ENCODE results near the gene FCGR3A.
"Not testable (repeated sequence)": the region's sequence is repeated elsewhere in the genome, so short reads cannot be mapped to it uniquely, and the experiment has no call there.

DNA sequence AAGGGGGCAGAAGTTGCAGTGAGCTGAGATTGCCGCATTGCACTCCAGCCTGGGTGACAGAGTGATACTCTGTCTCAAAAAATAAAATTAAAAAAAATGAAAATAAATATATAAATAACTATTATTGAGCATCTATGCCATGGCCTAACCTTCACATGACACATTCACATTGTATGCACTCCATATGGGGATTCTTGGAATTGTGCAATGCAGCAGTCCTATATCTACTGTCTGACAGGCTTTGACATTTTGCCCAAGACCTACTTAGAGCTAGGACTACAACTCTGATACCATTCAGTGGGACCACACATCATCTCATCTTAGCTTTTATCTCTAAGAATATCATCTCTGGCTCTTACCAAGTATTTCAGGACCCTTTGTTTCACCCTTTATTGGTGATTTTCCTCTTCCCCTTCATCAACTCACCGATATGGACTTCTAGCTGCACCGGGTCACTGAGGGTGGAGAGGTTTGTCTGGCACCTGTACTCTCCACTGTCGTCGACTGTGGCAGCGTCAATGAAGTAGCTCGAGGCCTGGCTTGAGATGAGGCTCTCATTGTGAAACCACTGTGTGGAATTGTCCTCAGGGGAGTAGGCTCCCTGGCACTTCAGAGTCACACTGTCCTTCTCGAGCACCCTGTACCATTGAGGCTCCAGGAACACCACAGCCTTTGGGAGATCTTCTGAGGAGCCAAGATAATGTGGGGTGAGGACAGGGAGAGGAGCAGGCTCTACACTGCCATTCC, 1.4 kb downstream of the FCGR3A start:
- TF ChIP-seq CTCF (conservative IDR thresholded peaks at IDR 0.05; ENCODE audit: low read depth in 2 of 2); EZH2 (IDR thresholded peaks at IDR 0.05; ENCODE audit: low read depth, unreplicated experiment); EZH2phosphoT487 (IDR thresholded peaks at IDR 0.05; ENCODE audit: unreplicated experiment); POLR2AphosphoS5 (IDR thresholded peaks at IDR 0.05; ENCODE audit: low read depth); CREB1 (CRISPR knock-in tag; IDR thresholded peaks at IDR 0.05; ENCODE audit: low read depth); JUNB (IDR thresholded peaks at IDR 0.05; ENCODE audit: unreplicated experiment); REST (IDR thresholded peaks at IDR 0.05; ENCODE audit: unreplicated experiment); ZNF331 (CRISPR knock-in tag; IDR thresholded peaks at IDR 0.05; ENCODE audit: low read depth); NANOG (IDR thresholded peaks at IDR 0.05; ENCODE audit: borderline replicate concordance); STAT1 (IDR thresholded peaks at IDR 0.05; ENCODE audit: unreplicated experiment): not testable (repeated sequence)
- TF ChIP-seq, protein P1, sequence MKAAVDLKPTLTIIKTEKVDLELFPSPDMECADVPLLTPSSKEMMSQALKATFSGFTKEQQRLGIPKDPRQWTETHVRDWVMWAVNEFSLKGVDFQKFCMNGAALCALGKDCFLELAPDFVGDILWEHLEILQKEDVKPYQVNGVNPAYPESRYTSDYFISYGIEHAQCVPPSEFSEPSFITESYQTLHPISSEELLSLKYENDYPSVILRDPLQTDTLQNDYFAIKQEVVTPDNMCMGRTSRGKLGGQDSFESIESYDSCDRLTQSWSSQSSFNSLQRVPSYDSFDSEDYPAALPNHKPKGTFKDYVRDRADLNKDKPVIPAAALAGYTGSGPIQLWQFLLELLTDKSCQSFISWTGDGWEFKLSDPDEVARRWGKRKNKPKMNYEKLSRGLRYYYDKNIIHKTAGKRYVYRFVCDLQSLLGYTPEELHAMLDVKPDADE (IDR thresholded peaks at IDR 0.05) = not testable (repeated sequence)
- TF ChIP-seq, protein P2, sequence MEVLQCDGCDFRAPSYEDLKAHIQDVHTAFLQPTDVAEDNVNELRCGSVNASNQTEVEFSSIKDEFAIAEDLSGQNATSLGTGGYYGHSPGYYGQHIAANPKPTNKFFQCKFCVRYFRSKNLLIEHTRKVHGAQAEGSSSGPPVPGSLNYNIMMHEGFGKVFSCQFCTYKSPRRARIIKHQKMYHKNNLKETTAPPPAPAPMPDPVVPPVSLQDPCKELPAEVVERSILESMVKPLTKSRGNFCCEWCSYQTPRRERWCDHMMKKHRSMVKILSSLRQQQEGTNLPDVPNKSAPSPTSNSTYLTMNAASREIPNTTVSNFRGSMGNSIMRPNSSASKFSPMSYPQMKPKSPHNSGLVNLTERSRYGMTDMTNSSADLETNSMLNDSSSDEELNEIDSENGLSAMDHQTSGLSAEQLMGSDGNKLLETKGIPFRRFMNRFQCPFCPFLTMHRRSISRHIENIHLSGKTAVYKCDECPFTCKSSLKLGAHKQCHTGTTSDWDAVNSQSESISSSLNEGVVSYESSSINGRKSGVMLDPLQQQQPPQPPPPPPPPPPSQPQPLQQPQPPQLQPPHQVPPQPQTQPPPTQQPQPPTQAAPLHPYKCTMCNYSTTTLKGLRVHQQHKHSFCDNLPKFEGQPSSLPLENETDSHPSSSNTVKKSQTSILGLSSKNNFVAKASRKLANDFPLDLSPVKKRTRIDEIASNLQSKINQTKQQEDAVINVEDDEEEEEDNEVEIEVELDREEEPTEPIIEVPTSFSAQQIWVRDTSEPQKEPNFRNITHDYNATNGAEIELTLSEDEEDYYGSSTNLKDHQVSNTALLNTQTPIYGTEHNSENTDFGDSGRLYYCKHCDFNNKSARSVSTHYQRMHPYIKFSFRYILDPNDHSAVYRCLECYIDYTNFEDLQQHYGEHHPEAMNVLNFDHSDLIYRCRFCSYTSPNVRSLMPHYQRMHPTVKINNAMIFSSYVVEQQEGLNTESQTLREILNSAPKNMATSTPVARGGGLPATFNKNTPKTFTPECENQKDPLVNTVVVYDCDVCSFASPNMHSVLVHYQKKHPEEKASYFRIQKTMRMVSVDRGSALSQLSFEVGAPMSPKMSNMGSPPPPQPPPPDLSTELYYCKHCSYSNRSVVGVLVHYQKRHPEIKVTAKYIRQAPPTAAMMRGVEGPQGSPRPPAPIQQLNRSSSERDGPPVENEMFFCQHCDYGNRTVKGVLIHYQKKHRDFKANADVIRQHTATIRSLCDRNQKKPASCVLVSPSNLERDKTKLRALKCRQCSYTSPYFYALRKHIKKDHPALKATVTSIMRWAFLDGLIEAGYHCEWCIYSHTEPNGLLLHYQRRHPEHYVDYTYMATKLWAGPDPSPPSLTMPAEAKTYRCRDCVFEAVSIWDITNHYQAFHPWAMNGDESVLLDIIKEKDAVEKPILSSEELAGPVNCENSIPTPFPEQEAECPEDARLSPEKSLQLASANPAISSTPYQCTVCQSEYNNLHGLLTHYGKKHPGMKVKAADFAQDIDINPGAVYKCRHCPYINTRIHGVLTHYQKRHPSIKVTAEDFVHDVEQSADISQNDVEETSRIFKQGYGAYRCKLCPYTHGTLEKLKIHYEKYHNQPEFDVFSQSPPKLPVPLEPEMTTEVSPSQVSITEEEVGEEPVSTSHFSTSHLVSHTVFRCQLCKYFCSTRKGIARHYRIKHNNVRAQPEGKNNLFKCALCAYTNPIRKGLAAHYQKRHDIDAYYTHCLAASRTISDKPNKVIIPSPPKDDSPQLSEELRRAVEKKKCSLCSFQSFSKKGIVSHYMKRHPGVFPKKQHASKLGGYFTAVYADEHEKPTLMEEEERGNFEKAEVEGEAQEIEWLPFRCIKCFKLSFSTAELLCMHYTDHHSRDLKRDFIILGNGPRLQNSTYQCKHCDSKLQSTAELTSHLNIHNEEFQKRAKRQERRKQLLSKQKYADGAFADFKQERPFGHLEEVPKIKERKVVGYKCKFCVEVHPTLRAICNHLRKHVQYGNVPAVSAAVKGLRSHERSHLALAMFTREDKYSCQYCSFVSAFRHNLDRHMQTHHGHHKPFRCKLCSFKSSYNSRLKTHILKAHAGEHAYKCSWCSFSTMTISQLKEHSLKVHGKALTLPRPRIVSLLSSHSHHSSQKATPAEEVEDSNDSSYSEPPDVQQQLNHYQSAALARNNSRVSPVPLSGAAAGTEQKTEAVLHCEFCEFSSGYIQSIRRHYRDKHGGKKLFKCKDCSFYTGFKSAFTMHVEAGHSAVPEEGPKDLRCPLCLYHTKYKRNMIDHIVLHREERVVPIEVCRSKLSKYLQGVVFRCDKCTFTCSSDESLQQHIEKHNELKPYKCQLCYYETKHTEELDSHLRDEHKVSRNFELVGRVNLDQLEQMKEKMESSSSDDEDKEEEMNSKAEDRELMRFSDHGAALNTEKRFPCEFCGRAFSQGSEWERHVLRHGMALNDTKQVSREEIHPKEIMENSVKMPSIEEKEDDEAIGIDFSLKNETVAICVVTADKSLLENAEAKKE (CRISPR knock-in tag; IDR thresholded peaks at IDR 0.05) = not testable (repeated sequence)

All from GM23338 (cell line).